Keratinocyte (primary cell): ENCODE data around the gene ADPRH. TPM values are rescaled to one million over a fixed set of nuclear protein-coding genes. Genes with fewer than 3 reads are reported as not detected.

Experiments
- DNase-seq: peaks from one replicate; pipeline ENCODE4 v3.0.0-alpha.2; 2011; ENCODE audit warnings: low read depth, missing footprints, low spot score
- FAIRE-seq: peaks from 2 replicates; lab custom pipeline; 2011; peaks lifted over from hg19 to GRCh38; lab: Jason Lieb, UNC
- H2AFZ ChIP-seq: 2 replicates; pipeline ENCODE4 v1.6.0; 2012; ENCODE audit warnings: low read length, control low read depth, inconsistent platforms; ENCODE audit not compliant: control insufficient read depth
- H3K27ac ChIP-seq: 2 replicates; pipeline ENCODE4 v1.5.1; 2011; ENCODE audit warnings: low read length; ENCODE audit not compliant: control insufficient read depth, insufficient read depth
- H3K27me3 ChIP-seq: 3 replicates; pipeline ENCODE4 v1.6.0; 2011; ENCODE audit warnings: low read length; ENCODE audit not compliant: control insufficient read depth, insufficient read depth; ENCODE audit errors: extremely low read depth
- H3K36me3 ChIP-seq, 2 experiments: 2 replicates in 1 of 2; 3 replicates in 1 of 2; pipeline ENCODE4 v1.5.1; 2011; ENCODE audit warnings: low read length in 2 of 2, mild to moderate bottlenecking in 1 of 2; ENCODE audit not compliant: control insufficient read depth in 2 of 2, insufficient read depth in 2 of 2; ENCODE audit errors: extremely low read depth in 1 of 2
- H3K4me1 ChIP-seq: 3 replicates; pipeline ENCODE4 v1.5.1; 2011; ENCODE audit warnings: low read length; ENCODE audit not compliant: control insufficient read depth, insufficient read depth; ENCODE audit errors: extremely low read depth
- H3K4me2 ChIP-seq: 3 replicates; pipeline ENCODE4 v1.6.0; 2011; ENCODE audit warnings: low read depth, low read length; ENCODE audit not compliant: control insufficient read depth, insufficient read depth; ENCODE audit errors: extremely low read depth
- H3K4me3 ChIP-seq, 3 experiments: fragments of 200-600 bp in 1 of 3; sonication (generic) in 1 of 3; 2 replicates in 2 of 3; 3 replicates in 1 of 3; pipeline ENCODE4 v1.5.1; 2011 to 2016; ENCODE audit warnings: low read length in 3 of 3, mild to moderate bottlenecking in 3 of 3, control low read depth in 2 of 3, inconsistent platforms in 1 of 3, low read depth in 1 of 3, mixed read lengths in 1 of 3, mixed run types in 1 of 3, moderate library complexity in 1 of 3; ENCODE audit not compliant: control insufficient read depth in 2 of 3, insufficient read depth in 2 of 3; ENCODE audit errors: extremely low read depth in 1 of 3
- H3K79me2 ChIP-seq: 2 replicates; pipeline ENCODE4 v1.6.0; 2012; ENCODE audit warnings: low read length; ENCODE audit not compliant: control insufficient read depth, insufficient read depth
- H3K9ac ChIP-seq: 3 replicates; pipeline ENCODE4 v1.6.0; 2011; ENCODE audit warnings: low read length; ENCODE audit not compliant: control insufficient read depth, insufficient read depth; ENCODE audit errors: extremely low read depth
- H3K9me1 ChIP-seq: 3 replicates; pipeline ENCODE4 v1.6.0; 2011; ENCODE audit warnings: low read length; ENCODE audit not compliant: control insufficient read depth, insufficient read depth; ENCODE audit errors: extremely low read depth
- H3K9me3 ChIP-seq: 2 replicates; pipeline ENCODE4 v1.5.1; 2012; ENCODE audit warnings: low read depth, low read length; ENCODE audit not compliant: control insufficient read depth
- H4K20me1 ChIP-seq: 3 replicates; pipeline ENCODE4 v1.6.0; 2011; ENCODE audit warnings: low read length; ENCODE audit not compliant: control insufficient read depth, insufficient read depth; ENCODE audit errors: extremely low read depth
- EZH2 ChIP-seq: IDR thresholded peaks from one replicate; pipeline ENCODE4 v1.6.1; 2012; ENCODE audit warnings: inconsistent platforms, mild to moderate bottlenecking, low read length, moderate library complexity
- dilution Hi-C: fragments of 300-500 bp; cut with MboI; formaldehyde crosslinking; loops from one replicate; pipeline ENCODE4 v1.7.0; 2020; ENCODE audit warnings: low sequenced_read_pairs; ENCODE audit not compliant: extremely low pct_ligation_motif_present
- polyA plus RNA-seq, 5 experiments: library from polyadenylated mRNA; depleted of rRNA in 3 of 5; stranded (reverse) in 3 of 5; stranded (forward) in 1 of 5; unstranded in 1 of 5; fragments of >200 nt; gene quantifications; 1 replicate in 1 of 5; 2 replicates in 3 of 5; 3 replicates in 1 of 5; pipeline versions ENCODE4 v1.2.1 to v1.2.3, GENCODE V29; 2011 to 2012; ENCODE audit warnings: missing spikeins in 2 of 5, low read depth in 1 of 5, low replicate concordance in 1 of 5
- TF ChIP-seq, protein P1 (sequence below), 3 experiments: IDR thresholded peaks in 1 of 3; conservative IDR thresholded peaks in 1 of 3; optimal IDR thresholded peaks in 1 of 3; 2 replicates in 2 of 3; 3 replicates in 1 of 3; pipeline versions ENCODE3 to v1.5.1; 2011; ENCODE audit warnings: low read length in 3 of 3, mild to moderate bottlenecking in 3 of 3, moderate library complexity in 2 of 3, control low read depth in 1 of 3, inconsistent platforms in 1 of 3; ENCODE audit not compliant: insufficient read depth in 2 of 3; ENCODE audit errors: extremely low read depth in 1 of 3

ADPRH gene
- polyA plus RNA-seq, 1 donor (not counting 4 experiments of a cell fraction or from before 2014, with no cell fraction given): 0.39 TPM

GRCh38 chr3:119570229-119570628 is 9.1 kb upstream of the ADPRH start:
- Histone ChIP-seq H2AFZ (no peak overlapping the region), H3K4me1 (no peaks in the 10 kb centered on the region), H3K79me2 (no peaks in the 10 kb centered on the region), H3K9ac (no peak overlapping the region), H3K27ac (no peak overlapping the region), H3K4me3 (no peak overlapping the region), H3K9me1 (no peaks in the 10 kb centered on the region), H4K20me1 (no peaks in the 10 kb centered on the region), H3K9me3 (no peaks in the 10 kb centered on the region), H3K27me3 (no peaks in the 10 kb centered on the region), H3K36me3 (no peaks in the 10 kb centered on the region), H3K4me2 (no peak overlapping the region)
- TF ChIP-seq, protein P1, sequence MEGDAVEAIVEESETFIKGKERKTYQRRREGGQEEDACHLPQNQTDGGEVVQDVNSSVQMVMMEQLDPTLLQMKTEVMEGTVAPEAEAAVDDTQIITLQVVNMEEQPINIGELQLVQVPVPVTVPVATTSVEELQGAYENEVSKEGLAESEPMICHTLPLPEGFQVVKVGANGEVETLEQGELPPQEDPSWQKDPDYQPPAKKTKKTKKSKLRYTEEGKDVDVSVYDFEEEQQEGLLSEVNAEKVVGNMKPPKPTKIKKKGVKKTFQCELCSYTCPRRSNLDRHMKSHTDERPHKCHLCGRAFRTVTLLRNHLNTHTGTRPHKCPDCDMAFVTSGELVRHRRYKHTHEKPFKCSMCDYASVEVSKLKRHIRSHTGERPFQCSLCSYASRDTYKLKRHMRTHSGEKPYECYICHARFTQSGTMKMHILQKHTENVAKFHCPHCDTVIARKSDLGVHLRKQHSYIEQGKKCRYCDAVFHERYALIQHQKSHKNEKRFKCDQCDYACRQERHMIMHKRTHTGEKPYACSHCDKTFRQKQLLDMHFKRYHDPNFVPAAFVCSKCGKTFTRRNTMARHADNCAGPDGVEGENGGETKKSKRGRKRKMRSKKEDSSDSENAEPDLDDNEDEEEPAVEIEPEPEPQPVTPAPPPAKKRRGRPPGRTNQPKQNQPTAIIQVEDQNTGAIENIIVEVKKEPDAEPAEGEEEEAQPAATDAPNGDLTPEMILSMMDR (optimal IDR thresholded peaks at IDR 0.05 in 1 of 3, IDR thresholded peaks at IDR 0.05 in 1 of 3, conservative IDR thresholded peaks at IDR 0.05 in 1 of 3; ENCODE audit: extremely low read depth in 1 of 3, insufficient read depth in 2 of 3, low read length in 3 of 3): no peak
- no peak for TF ChIP-seq EZH2
- dilution Hi-C loops: no loop called here
- DNase-seq (no peak), FAIRE-seq (no peak)

DNA sequence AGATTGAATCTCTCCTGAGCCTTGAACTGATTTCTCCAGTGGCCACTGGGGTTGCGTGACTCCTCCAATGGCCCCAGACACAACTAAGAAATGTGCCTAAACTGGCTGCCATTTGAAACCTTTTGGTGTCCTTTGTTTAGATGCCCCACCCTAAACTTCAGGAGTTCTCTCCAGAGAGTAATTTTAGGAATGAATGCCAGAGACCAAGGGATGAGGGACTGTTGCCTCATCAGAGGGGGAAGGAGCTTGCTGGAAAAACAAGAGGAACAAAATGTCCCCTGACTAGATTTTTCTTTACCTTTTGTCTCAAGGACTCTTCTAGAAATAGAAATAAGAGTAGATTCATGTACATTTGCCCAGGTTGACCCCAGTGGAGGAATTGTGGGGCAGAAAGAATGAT is 8.1 kb upstream of the ADPRH start:
- H3K9ac ChIP-seq: no peak overlapping the region
- FAIRE-seq: no peak
- no peaks in the 10 kb centered on the region for H4K20me1 ChIP-seq
- H3K9me3 ChIP-seq: no peaks in the 10 kb centered on the region
- no peaks in the 10 kb centered on the region for H3K9me1 ChIP-seq
- no peaks in the 10 kb centered on the region for H3K79me2 ChIP-seq
- no peaks in the 10 kb centered on the region for H3K27me3 ChIP-seq
- dilution Hi-C loops: no loop called here
- H3K4me3 ChIP-seq: no peak overlapping the region
- no peak overlapping the region for H3K4me2 ChIP-seq
- H3K36me3 ChIP-seq: no peaks in the 10 kb centered on the region
- H3K27ac ChIP-seq: no peak overlapping the region
- DNase-seq: no peak
- no peaks in the 10 kb centered on the region for H3K4me1 ChIP-seq
- TF ChIP-seq, protein P1 (optimal IDR thresholded peaks at IDR 0.05 in 1 of 3, IDR thresholded peaks at IDR 0.05 in 1 of 3, conservative IDR thresholded peaks at IDR 0.05 in 1 of 3; ENCODE audit: extremely low read depth in 1 of 3, insufficient read depth in 2 of 3, low read length in 3 of 3): no peak
- TF ChIP-seq EZH2: no peak
- no peak overlapping the region for H2AFZ ChIP-seq
